GM12878 (cell line): ENCODE measurements around the gene RTN4R. TPM values are rescaled to one million over a fixed set of nuclear protein-coding genes. Genes with fewer than 3 reads are reported as not detected.

Experiments used
- ATAC-seq: fragments of 200-7000 bp; cut with Tn5 transposase; 3 replicates; pipeline ENCODE4 v1.9.1; 2020; ENCODE audit warnings: mild to moderate bottlenecking, moderate library complexity
- BruUV-seq: library from RNA; stranded (reverse); fragments of 400-500 nt; replicated peaks from 2 replicates; lab custom pipeline; 2021; lab: Mats Ljungman, UMichigan
- CTCF ChIA-PET: fragments of 300-600 bp; sonication (Branson Sonifier 250); formaldehyde crosslinking; extraction: SDS; loops from one replicate; lab custom pipeline; 2021; ENCODE audit warnings: inconsistent platforms; lab: Yijun Ruan, JAX
- POLR2A ChIA-PET: fragments of 350-600 bp; formaldehyde crosslinking; extraction: SDS; loops from one replicate; lab custom pipeline; 2021; ENCODE audit warnings: inconsistent platforms; lab: Charles Lee
- RAD21 ChIA-PET: fragments of 300-600 bp; sonication (Branson Sonifier 250); formaldehyde crosslinking; loops from one replicate; lab custom pipeline; 2023; ENCODE audit warnings: antibody characterized with exemption; ENCODE audit not compliant: unreplicated experiment; lab: Charles Lee
- SMC1A ChIA-PET: fragments of 300-600 bp; sonication (Branson Sonifier 250); formaldehyde crosslinking; loops from one replicate; lab custom pipeline; 2023; ENCODE audit not compliant: unreplicated experiment, uncharacterized antibody; lab: Charles Lee
- DNase-seq: peaks from one replicate; pipeline ENCODE4 v3.0.0-alpha.2; 2011; ENCODE audit warnings: low read depth, low spot score
- FAIRE-seq: peaks from 3 replicates; lab custom pipeline; 2011; peaks lifted over from hg19 to GRCh38; lab: Jason Lieb, UNC
- H2AFZ ChIP-seq: 2 replicates; pipeline ENCODE4 v1.6.0; 2011; ENCODE audit warnings: low read depth, low read length, control low read depth; ENCODE audit not compliant: control insufficient read depth
- H3K27ac ChIP-seq: 2 replicates; pipeline ENCODE4 v1.5.1; 2011; ENCODE audit warnings: control low read depth; ENCODE audit not compliant: control insufficient read depth, insufficient read depth
- H3K27me3 ChIP-seq, 2 experiments: replicated peaks in 1 of 2; 2 replicates each; pipeline versions ENCODE4 v1.6.0 to v1.6.1; 2011; ENCODE audit warnings: low read length in 1 of 2; ENCODE audit not compliant: control insufficient read depth in 2 of 2, insufficient read depth in 2 of 2
- H3K36me3 ChIP-seq, 2 experiments: 2 replicates each; pipeline ENCODE4 v1.5.1; 2011; ENCODE audit warnings: low read length in 1 of 2; ENCODE audit not compliant: control insufficient read depth in 2 of 2, insufficient read depth in 2 of 2
- H3K4me1 ChIP-seq: 2 replicates; pipeline ENCODE4 v1.6.1; 2011; ENCODE audit warnings: mild to moderate bottlenecking, low read length, moderate library complexity, mixed read lengths; ENCODE audit not compliant: control insufficient read depth, insufficient read depth
- H3K4me2 ChIP-seq: 2 replicates; pipeline ENCODE4 v1.6.0; 2011; ENCODE audit warnings: control low read depth; ENCODE audit not compliant: control insufficient read depth, insufficient read depth
- H3K4me3 ChIP-seq: fragments of 200-600 bp; sonication (generic); 2 replicates; pipeline ENCODE4 v1.5.1; 2016
- H3K79me2 ChIP-seq: 2 replicates; pipeline ENCODE4 v1.6.0; 2011; ENCODE audit warnings: low read length; ENCODE audit not compliant: control insufficient read depth, insufficient read depth
- H3K9ac ChIP-seq: 2 replicates; pipeline ENCODE4 v1.8.0; 2011; ENCODE audit warnings: low read length, control low read depth, mixed read lengths; ENCODE audit not compliant: control insufficient read depth, insufficient read depth
- H3K9me3 ChIP-seq: replicated peaks from 3 replicates; pipeline ENCODE4 v1.5.1; 2011; ENCODE audit warnings: mild to moderate bottlenecking, low read length; ENCODE audit not compliant: control insufficient read depth, insufficient read depth
- H4K20me1 ChIP-seq: 2 replicates; pipeline ENCODE4 v1.6.0; 2011; ENCODE audit not compliant: control insufficient read depth, insufficient read depth
- EZH2 ChIP-seq: IDR thresholded peaks from 2 replicates; pipeline ENCODE4 v1.6.1; 2012; ENCODE audit warnings: low read depth, mild to moderate bottlenecking, control low read depth, inconsistent platforms, low read length, borderline replicate concordance; ENCODE audit not compliant: control insufficient read depth
- GATAD2B ChIP-seq: fragments of 450-650 bp; conservative IDR thresholded peaks from 2 replicates; pipeline ENCODE4 v1.6.1; 2017; ENCODE audit warnings: low read depth, mild to moderate bottlenecking, moderate library complexity
- HDAC6 ChIP-seq: fragments of 200-600 bp; sonication (generic); IDR thresholded peaks from one replicate; pipeline ENCODE4 v1.8.0; 2017; ENCODE audit warnings: antibody characterized with exemption; ENCODE audit not compliant: unreplicated experiment
- KLF5 ChIP-seq: fragments of 450-650 bp; IDR thresholded peaks from 2 replicates; pipeline ENCODE4 v1.6.1; 2014; ENCODE audit warnings: mild to moderate bottlenecking; ENCODE audit not compliant: partially characterized antibody
- PML ChIP-seq: IDR thresholded peaks from 2 replicates; pipeline ENCODE4 v1.6.1; 2012; ENCODE audit warnings: low read length, inconsistent platforms
- SMC3 ChIP-seq: IDR thresholded peaks from 2 replicates; pipeline ENCODE4 v1.6.1; 2011; ENCODE audit warnings: low read length, improper control_type of control experiment, borderline replicate concordance
- USF1 ChIP-seq: IDR thresholded peaks from 2 replicates; pipeline ENCODE4 v1.6.1; 2011; ENCODE audit warnings: borderline replicate concordance, low read depth, mild to moderate bottlenecking, moderate library complexity, mixed read lengths, low read length; ENCODE audit not compliant: insufficient read depth; ENCODE audit errors: extremely low read length
- WGBS: methylation state at CpG from one replicate; pipeline ENCODE4 v1.1.6; 2016; ENCODE audit warnings: low lambda C conversion rate; ENCODE audit not compliant: insufficient replicate concordance, insufficient coverage; ENCODE audit errors: missing lambda C conversion rate; 5-methylcytosine and 5-hydroxymethylcytosine counted together
- in situ Hi-C: fragments of 300-500 bp; cut with MboI; formaldehyde crosslinking; loops from 9 replicates; pipeline ENCODE4 v1.14.3; 2018; ENCODE audit warnings: mixed read lengths
- intact Hi-C: fragments of 100-400 bp; cut with micrococcal nuclease; formaldehyde crosslinking; loops from one replicate; pipeline ENCODE4 v1.14.2; 2022; ENCODE audit not compliant: unreplicated experiment
- polyA plus RNA-seq, 11 experiments: library from polyadenylated mRNA; depleted of rRNA in 4 of 11; unstranded in 6 of 11; stranded (reverse) in 5 of 11; fragments of >200 nt; fragmentation: Nextera tagmentation in 4 of 11; fragmentation: Illumina TruSeq in 1 of 11; extraction: Ambion mirVana in 4 of 11; extraction: Trizol in 1 of 11; gene quantifications; 1 replicate in 1 of 11; 2 replicates in 10 of 11; pipeline versions ENCODE4 v1.2.1 to v1.2.3, GENCODE V29; 2011 to 2016; ENCODE audit warnings: inconsistent platforms in 2 of 11, missing spikeins in 2 of 11, low read depth in 1 of 11
- total RNA-seq, 4 experiments: library from RNA; depleted of rRNA in 3 of 4; stranded (reverse); fragments of >200 nt in 3 of 4; fragmentation: Illumina TruSeq in 1 of 4; extraction: Trizol in 1 of 4; gene quantifications; 2 replicates each; pipeline versions ENCODE4 v1.2.1 to v1.2.3, GENCODE V29; 2013 to 2021

The RTN4R gene
- total and polyA plus RNA-seq, 10 of the 15 experiments (the other 5 are each of a cell fraction or from before 2014, with no cell fraction given), result 0.03 to 1.0 (median 0.60) TPM; not detected in 2

- intact Hi-C loops, result no loop called here
- H3K79me2 ChIP-seq, result no peaks in the 10 kb centered on the region
- no peak overlapping the region for H3K9ac ChIP-seq
- H3K4me2 ChIP-seq, result peak overlapping the region; percentile 89
- BruUV-seq, result no TSS peak
- no peak for FAIRE-seq
- ChIA-PET POLR2A (no interaction called here), RAD21 (no interaction called here), CTCF (no interaction called here), SMC1A (no interaction called here)
- no peak for DNase-seq
- in situ Hi-C loops, result loop anchor here (10.0 kb wide), 1 partner anchor 145 kb away; the partner anchor contains the start of gene CCDC188
- H3K4me1 ChIP-seq, result no peaks in the 10 kb centered on the region
- H3K27me3 ChIP-seq, result no peaks in the 10 kb centered on the region; a peak in 2 of 4 replicates
- TF ChIP-seq HDAC6 (peak; percentile 97), PML (no peak), GATAD2B (0 out of 2 replicates have a peak, but pooled peaks have one; percentile 26), SMC3 (no peak), EZH2 (no peak), KLF5 (no peak), USF1 (peak; percentile 1)
- H4K20me1 ChIP-seq, result no peaks in the 10 kb centered on the region
- peak; percentile 43; the same call in 2 of the 3 replicates for ATAC-seq
- WGBS, result 3% methylated on average over 51 of the region's 52 CpGs
- H3K4me3 ChIP-seq, result peak overlapping the region; percentile 36; the same call in 1 of the 2 replicates
- no peaks in the 10 kb centered on the region for H3K9me3 ChIP-seq
- no peak overlapping the region for H3K27ac ChIP-seq
- no peaks in the 10 kb centered on the region for H3K36me3 ChIP-seq
- peak overlapping the region; percentile 67 for H2AFZ ChIP-seq
Measured at GRCh38 chr22:20299746-20300136, 31.6 kb upstream of the RTN4R start.
